Heart right ventricle (tissue), 16 donors: ENCODE results near the gene CCSER1. TPM values are rescaled to one million over a fixed set of nuclear protein-coding genes. Genes with fewer than 3 reads are reported as not detected.

Source experiments
- ATAC-seq, 8 donors: fragments of 200-7000 bp; cut with Tn5 transposase; one replicate each; pipeline ENCODE4 v1.9.1; 2020; ENCODE audit warnings: mild to moderate bottlenecking in 8 of 8, moderate library complexity in 8 of 8, moderate number of reproducible peaks in 1 of 8
- DNase-seq, 2 donors: peaks; one replicate each; pipeline ENCODE4 v3.0.0-alpha.2; 2020
- H3K27ac ChIP-seq, 10 donors: fragments of 200-600 bp; sonication (generic) in 2 of 10; one replicate each; pipeline versions ENCODE4 v1.5.0 to v1.8.0; 2020 to 2022; ENCODE audit warnings: mild to moderate bottlenecking in 3 of 10
- H3K27me3 ChIP-seq, 7 donors: fragments of 200-600 bp; one replicate each; pipeline ENCODE4 v1.8.0; 2021 to 2022; ENCODE audit warnings: mild to moderate bottlenecking in 2 of 7
- H3K36me3 ChIP-seq, 9 donors: fragments of 200-600 bp; sonication (generic) in 1 of 9; one replicate each; pipeline versions ENCODE4 v1.5.0 to v1.8.0; 2020 to 2022; ENCODE audit warnings: mild to moderate bottlenecking in 2 of 9
- H3K4me1 ChIP-seq, 9 donors: fragments of 200-600 bp; sonication (generic) in 1 of 9; one replicate each; pipeline versions ENCODE4 v1.5.0 to v1.8.0; 2020 to 2022; ENCODE audit warnings: mild to moderate bottlenecking in 4 of 9
- H3K4me3 ChIP-seq, 10 donors: fragments of 200-600 bp; sonication (generic) in 2 of 10; one replicate each; pipeline versions ENCODE4 v1.5.0 to v1.8.0; 2020 to 2022; ENCODE audit warnings: mild to moderate bottlenecking in 7 of 10, moderate library complexity in 2 of 10
- H3K9me3 ChIP-seq, 11 donors: fragments of 200-600 bp in 10 of 11; sonication (generic) in 2 of 11; one replicate each; pipeline versions ENCODE4 v1.5.0 to v1.8.0; 2013 to 2022; ENCODE audit warnings: mild to moderate bottlenecking in 2 of 11, control low read depth in 1 of 11, moderate library complexity in 1 of 11
- CTCF ChIP-seq, 9 donors: fragments of 200-600 bp; sonication (generic) in 2 of 9; IDR thresholded peaks; one replicate each; pipeline versions ENCODE4 v1.5.0 to v1.8.0; 2021 to 2022; ENCODE audit warnings: antibody characterized with exemption in 9 of 9, mild to moderate bottlenecking in 5 of 9, moderate library complexity in 1 of 9
- WGBS, 2 donors: extraction: QIAGEN DNeasy Blood & Tissue Kit; methylation state at CpG; one replicate each; pipeline ENCODE4 v1.1.7; 2013; ENCODE audit warnings: inconsistent platforms in 1 of 2; 5-methylcytosine and 5-hydroxymethylcytosine counted together
- intact Hi-C, 10 donors: fragments of 100-400 bp; cut with DNase I; formaldehyde crosslinking; loops; one replicate each; pipeline versions ENCODE4 v1.11.1 to v1.14.2; 2022
- polyA plus RNA-seq, 2 donors: library from polyadenylated mRNA; stranded (reverse); fragments of 200-250 nt; gene quantifications; one replicate each; pipeline ENCODE4 v1.2.3, GENCODE V29; 2013
- total RNA-seq, 10 donors: library from RNA; stranded (reverse); fragmentation: NEBNext Ultra II Directional in 3 of 10; extraction: Animal tissue kit (Norgen Biotek cat#: 25700) in 3 of 10; gene quantifications; one replicate each; pipeline versions ENCODE4 v1.2.1 to v1.2.4, GENCODE V29; 2021 to 2023
- donor health status: Arrhythmogenic right ventricular cardiomyopathy.
- donor health status: ischemic (EF 13 %, LVEDD 7.1; RV severe dilation, severe dysfunction).
- donor health status: healthy with polysubstance abuse.
- donor health status: DM: no; HTN: yes; CAD: no.
- donor health status: DM: no; HTN: no; CAD: no.
- donor health status: ischemic (EF 25% LVEDD 6.9; RV normal size, moderate dysfunction).
- donor health status: ischemic (EF 25% LVEDD 5.7; RV mildly dilated, moderate dysfunction).
- donor health status: healthy.
- donor health status: DM: yes; HTN: yes; CAD: no.
- donor health status: Ischemic cardiomyopathy.
- donor health status: ischemic (EF 35%, LVEDD 5.7; RV mildly dilated, moderate dysfunction).
- donor health status: nonischemic (EF 11% LVEDD 7.7; RV severe dilation, severe dysfunction).
- donor health status: DM: yes; HTN: yes; CAD: no.
- donor health status: PGD.
- donor health status: ischemic (EF 29% LVEDD 5.4; RV normal size, mild dysfunction).
- donor health status: nonischemic (EF 23%, LVEDD 6.1; RV moderate dilation, normal function).

The CCSER1 gene
- total and polyA plus RNA-seq, 12 donors = 1.5 to 16.4 (median 12.0) TPM

GRCh38 chr4:90142081-90142480 lies 14.9 kb downstream of the CCSER1 start:
- H3K9me3 ChIP-seq = no peaks in the 10 kb centered on the region

GRCh38 chr4:90145319-90145718 lies 18.1 kb downstream of the CCSER1 start:
- no peaks in the 10 kb centered on the region for H3K4me1 ChIP-seq
- intact Hi-C loops = no loop called here
- no peak overlapping the region for H3K27ac ChIP-seq
- H3K36me3 ChIP-seq = no peaks in the 10 kb centered on the region
- H3K9me3 ChIP-seq = no peaks in the 10 kb centered on the region
- H3K4me3 ChIP-seq = no peak overlapping the region
- TF ChIP-seq CTCF (IDR thresholded peaks at IDR 0.05) = no peak
- ATAC-seq (no peak), DNase-seq (no peak)
- 78 to 80% methylated on average over 2 of the region's 2 CpGs for WGBS, 2 donors
- no peaks in the 10 kb centered on the region for H3K27me3 ChIP-seq

More at GRCh38 chr4:90142081-90142480, 14.9 kb downstream of the CCSER1 start:
- H3K27ac ChIP-seq = no peak overlapping the region
- no peak for TF ChIP-seq CTCF (IDR thresholded peaks at IDR 0.05)
- DNase-seq (no peak), ATAC-seq (no peak)
- intact Hi-C loops = no loop called here
- H3K4me1 ChIP-seq = no peaks in the 10 kb centered on the region
- 43% methylated on average over 1 of the region's 1 CpG for WGBS, 2 donors
- no peaks in the 10 kb centered on the region for H3K27me3 ChIP-seq
- no peak overlapping the region for H3K4me3 ChIP-seq
- H3K36me3 ChIP-seq = no peaks in the 10 kb centered on the region

- intact Hi-C loops = no loop called here
- Histone ChIP-seq H3K4me3 (no peak overlapping the region), H3K27me3 (no peaks in the 10 kb centered on the region), H3K9me3 (no peaks in the 10 kb centered on the region), H3K27ac (no peak overlapping the region), H3K36me3 (no peaks in the 10 kb centered on the region), H3K4me1 (no peaks in the 10 kb centered on the region)
- no peak for TF ChIP-seq CTCF (IDR thresholded peaks at IDR 0.05)
- DNase-seq (no peak), ATAC-seq (no peak)
- WGBS, 2 donors = 82 to 91% methylated on average over 5 of the region's 5 CpGs
Measured at GRCh38 chr4:90146306-90146705, 19.1 kb downstream of the CCSER1 start.

- ATAC-seq = no peak
- 65 to 72% methylated on average over 2 of the region's 2 CpGs for WGBS, 2 donors
Measured at GRCh38 chr4:90148574-90149148, 21.5 kb downstream of the CCSER1 start.

More at GRCh38 chr4:90148574-90149148, 21.5 kb downstream of the CCSER1 start:
- intact Hi-C loops = no loop called here
- Histone ChIP-seq H3K27me3 (no peaks in the 10 kb centered on the region), H3K4me1 (no peaks in the 10 kb centered on the region), H3K9me3 (no peaks in the 10 kb centered on the region), H3K36me3 (no peaks in the 10 kb centered on the region), H3K4me3 (no peak overlapping the region), H3K27ac (no peak overlapping the region)
- TF ChIP-seq CTCF (IDR thresholded peaks at IDR 0.05) = no peak
- DNase-seq = no peak
